Stimulated activated CD4-positive, alpha-beta T cell treated with anti-CD3 and anti-CD28 coated beads, TNF-alpha, amount 100 ng/mL, for 1 hour (primary cell): Measurements from ENCODE around the gene NR6A1.

Experiments
- DNase-seq, 3 donors: peaks; one replicate each; pipeline ENCODE4 v3.0.0-alpha.2; 2020; ENCODE audit warnings: low read depth in 3 of 3, low spot score in 1 of 3

The NR6A1 gene

DNA sequence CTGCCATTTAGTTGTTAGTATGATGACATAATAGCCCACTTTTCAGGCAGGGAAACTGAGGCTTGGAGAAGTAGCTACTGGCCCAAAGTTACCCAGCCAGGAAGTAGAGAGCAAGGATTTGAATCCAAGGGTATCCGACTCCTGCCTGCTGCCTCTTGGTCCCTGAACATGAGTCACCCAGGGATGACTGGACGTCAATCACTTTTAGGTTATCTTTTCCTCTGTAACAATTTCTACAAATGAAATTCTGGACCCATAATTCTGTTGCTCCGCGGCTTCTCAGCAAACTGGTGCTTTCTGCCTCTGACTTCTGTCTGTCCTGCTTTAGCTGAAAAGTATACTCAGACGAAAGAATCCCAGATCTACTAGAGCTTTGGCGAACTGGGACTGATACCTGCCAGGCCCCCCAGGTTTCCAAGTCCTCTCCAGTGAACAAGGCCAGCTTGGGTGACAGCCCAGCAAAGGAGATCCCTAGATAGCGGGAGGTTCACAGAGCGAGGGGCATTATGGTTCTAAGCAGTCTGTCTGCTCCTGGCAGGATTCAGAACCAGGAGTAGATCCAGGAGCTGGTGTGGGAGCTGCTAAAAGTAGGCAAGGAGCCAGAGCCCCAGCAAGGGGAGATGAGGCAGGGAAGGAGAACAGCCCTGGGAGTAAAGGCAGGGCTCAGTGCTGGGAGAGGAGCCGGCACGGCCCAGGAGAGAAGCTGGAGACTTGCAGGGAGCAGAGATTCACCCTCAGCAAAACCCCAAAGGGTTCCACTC, 26.4 kb upstream of the NR6A1 start:
- no peak for DNase-seq

DNA sequence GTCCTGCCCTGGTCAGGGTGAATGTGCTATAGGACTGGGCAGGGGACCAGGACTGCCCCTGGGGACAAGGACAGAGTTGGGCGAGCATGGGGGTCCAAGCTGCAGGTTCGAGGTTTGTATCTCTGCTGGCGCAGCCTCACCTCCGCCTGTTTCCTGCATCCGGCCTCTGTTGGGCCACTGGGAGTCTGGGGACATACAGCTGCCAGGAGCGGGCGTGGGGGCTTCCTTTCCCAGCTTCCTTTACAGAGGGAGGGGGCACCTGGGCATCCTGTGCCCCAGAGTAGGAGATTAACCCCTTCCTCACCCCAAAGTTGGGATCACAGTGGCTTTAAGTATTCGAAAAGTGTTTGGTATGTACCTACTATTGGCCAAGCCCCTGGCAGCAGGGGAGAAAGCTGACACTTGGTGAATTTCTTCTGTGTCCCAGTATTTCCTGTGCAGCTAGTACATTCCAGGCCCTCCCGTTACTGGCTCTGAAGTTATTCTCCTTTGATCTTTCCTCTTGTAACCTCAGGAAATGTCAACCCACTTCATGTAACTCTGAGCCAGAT, 24.8 kb upstream of the NR6A1 start:
- DNase-seq: no peak

DNA sequence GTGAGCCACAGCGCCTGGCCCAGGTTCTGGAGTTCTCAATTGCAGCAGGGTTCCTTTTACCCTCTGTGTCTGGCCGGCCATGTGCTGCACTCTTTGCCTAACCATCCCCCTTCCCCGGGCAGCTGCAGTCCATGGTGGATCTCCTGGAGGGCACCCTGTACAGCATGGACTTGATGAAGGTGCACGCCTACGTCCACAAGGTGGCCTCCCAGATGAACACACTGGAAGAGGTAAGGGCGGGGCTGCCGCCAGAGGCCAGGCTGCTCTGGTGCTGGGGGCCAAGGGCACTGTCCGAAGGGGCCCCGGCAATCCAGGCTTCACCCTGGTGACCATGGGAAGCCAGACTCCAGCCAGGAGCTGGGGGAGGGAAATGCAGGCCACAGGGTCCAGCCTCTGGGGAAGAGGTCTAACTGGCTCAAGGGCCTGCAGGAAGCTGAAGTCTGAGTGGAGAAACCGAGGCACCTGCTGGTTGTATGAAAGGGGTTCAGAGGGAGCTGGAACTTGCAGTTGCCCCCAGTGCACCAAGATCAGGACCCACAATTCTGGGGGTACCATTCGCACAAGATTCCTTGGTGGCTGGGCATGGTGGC, 23.9 kb upstream of the NR6A1 start:
- DNase-seq: no peak

DNA sequence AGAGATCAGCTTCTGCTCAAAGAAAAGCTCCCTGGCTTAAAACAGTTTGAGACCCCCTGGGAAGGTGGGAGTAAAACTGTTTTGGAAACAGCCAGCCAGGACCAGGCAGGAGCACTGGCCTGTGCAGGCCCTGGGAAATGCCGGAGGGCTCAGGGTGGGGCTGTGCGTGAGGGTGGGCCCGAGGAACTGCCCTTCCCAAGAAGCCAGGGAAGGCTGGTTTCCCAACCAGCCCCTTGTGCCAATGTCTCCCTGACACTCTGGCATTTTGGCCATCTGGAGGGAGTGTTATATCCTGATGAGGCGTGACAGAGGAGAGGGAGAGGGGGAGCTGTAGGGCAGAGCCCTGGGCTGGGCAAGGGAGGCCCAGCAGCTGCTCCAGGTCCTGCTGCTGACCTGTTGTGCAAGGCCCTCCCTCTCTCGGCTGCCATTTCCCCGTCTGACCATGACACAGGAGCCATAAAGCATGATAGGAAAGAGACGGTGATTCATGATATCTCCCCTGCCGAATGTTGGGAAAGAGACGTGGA, 22.0 kb upstream of the NR6A1 start:
- no peak for DNase-seq

DNA sequence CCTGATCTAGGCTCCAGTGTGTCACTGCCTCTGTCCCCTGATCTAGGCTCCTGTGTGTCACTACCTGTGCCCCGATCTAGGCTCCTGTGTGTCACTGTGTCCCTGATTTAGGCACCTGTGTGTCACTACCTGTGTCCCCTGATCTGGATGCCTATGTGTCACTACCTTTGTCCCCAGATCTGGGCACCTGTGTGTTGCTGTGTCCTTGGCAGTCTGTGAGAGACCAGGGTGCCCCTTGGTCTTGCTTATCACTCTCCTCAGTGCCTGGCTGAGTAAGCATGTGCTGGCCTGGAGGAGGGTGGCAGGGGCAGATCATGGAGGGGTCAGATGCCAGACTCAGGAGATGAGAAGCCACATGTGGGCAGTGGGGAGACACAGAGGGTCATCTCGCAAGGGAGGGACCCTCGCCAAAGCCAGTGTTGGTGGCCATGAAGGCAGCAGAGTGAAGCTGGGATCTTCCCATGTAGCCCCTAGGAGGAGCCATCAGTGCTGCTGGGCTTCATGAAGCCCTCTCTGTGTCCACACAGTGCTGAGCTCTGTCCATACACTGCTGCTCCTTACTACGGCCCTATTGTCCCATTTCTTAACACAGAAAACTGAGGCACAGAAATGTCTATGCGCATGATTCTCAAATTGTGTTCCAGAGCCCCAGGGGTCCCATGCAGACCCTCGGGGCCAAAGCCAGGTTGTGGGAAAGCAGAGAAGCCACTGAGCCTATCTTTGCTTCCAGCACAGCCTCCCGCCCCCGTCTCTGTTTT, 21.3 kb upstream of the NR6A1 start:
- DNase-seq: no peak

DNA sequence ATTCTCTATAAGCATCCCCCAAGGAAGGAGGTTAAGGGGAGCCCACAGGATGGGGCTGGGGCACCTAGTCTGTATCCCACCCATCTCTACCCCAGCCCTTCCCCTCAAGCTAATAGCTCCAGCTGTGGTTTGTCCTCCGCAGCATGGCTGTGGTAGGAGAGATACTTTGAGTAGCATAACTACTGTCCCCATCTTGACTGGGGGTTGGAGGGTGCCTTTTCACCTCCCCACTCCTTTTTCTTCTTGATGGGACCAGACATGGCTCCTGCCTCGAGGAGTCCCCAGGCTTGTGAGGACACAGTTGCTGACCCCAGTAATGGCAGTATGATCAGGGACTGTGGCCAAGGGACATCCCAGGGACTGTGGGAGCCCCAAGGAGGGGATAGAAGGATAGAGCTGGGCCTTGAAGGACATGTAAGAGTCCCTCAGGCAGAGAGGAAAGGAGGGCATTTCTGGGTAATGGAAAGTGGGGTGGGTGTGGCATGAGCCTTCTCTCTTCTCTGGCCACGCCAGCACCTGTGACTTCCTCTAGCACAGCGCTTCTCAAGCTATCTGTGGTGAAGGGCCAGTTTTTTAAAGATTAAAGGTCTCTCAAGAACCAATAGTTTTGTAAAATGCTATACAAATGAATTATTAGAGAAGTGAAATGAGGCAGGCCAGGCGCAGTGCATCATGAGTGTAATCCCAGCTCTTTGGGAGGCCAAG, 19.8 kb upstream of the NR6A1 start:
- no peak for DNase-seq

DNA sequence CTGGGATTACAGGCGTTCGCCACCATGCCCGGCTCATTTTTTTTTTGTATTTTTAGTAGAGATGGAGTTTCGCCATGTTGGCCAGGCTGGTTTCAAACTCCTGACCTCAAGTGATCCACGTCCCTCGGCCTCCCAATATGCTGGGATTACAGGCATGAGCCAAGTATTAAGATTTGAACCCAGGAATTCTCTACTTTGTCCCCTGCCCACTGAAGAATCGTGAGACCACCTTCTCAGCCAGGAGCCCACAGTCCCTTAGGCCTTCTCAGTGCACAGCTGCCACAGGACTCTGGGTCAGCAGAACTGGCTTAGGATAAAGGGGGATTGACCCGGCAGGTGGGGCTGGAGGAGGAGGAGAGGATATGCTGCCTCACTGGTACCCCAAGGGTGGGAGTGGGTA, 19.2 kb upstream of the NR6A1 start:
- DNase-seq: no peak

DNA sequence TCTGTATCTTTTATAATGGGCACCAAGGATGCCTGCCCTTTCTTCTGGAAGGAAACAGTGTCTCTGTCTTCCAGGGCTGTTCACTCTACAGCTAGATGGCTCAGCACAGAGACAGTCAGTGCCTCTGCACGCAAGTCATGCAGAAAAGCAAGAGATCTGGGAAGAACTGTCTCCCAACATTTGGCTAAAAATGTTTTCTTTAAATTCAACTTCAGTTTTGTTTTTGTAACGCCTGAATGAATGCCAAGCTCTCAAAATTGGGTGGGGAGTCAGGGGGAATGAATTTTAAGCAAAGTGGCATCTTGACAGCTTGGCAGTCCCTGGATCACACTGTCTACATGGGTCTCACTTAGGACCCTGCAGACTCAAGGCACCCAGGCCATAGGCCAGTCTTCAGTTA, 18.4 kb upstream of the NR6A1 start:
- no peak for DNase-seq

DNA sequence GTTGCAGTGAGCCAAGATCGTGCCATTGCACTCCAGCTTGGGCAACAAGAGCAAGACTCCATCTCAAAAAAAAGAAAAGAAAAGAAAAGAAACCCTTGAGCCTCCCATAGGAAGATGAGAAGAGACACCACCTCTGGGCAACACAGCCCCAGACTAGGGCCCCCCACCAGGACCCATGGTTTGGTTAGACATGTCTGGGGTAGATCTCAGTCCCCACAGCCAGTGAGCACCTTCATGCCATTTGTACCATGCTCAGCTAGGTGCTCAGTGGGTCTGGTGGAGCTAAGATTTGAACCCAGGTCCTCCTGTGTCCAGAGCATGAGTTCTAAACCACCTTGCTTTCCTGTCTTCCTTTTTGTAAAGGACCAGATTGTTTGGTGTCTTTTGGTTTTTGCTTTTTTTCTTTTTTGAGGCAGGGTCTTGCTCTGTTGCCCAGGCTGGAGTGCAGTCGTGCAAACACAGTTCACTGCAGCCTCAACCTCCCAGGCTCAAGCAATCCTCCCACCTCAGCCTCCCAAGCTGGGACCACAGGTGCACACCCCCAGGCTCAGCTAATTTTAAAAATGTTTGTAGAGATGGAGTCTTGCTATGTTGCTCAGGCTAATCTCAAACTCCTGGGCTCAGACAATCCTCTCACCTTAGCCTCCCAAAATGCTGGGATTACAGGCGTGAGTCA, 17.6 kb upstream of the NR6A1 start:
- no peak for DNase-seq

DNA sequence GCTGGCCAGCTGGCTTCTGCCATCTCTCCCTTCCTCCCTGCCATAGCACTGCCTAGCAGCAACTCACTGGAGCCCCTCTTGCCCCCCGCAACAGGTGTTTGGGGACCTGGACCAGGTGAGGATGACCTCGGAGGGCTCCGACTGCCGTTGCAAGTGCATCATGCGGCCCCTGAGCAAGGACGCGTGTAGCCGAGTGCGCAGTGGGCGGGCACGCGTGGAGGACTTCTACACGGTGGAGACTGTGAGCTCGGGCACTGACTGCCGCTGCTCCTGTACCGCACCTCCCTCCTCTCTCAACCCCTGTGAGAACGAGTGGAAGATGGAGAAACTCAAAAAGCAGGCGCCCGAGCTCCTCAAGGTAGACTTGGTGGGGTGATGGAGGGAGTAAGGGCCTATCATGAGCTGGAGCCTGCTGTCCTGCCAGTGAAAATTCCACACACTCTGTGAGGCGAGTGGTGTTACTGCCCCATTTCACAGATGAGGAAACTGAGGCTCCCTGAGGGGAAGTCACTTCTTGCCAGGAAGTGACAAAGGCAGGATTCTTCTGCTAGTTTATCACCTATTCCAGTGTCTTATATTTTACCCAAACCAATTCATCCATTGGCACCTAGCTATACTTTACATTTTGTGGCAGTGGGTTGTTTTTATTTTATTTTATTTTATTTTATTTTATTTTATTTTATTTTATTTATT, 15.9 kb upstream of the NR6A1 start:
- DNase-seq: no peak

DNA sequence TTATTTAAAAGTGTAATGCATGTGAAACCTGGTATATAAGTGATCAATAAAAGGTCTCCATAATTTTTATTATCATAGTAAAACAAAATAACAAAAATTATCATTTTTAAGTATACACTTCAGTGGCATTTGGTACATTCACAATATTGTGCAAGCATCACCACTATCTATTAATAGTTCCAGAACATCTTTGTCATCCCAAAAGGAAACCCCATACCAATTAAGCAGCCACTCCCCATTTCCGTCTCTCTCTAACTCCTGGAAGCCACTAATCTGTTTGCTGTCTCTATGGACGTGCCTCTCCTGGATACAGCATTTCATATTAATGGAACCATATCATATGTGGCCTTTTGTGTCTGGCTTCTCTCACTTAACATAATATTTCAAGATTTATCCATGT, 13.4 kb upstream of the NR6A1 start:
- no peak for DNase-seq

DNA sequence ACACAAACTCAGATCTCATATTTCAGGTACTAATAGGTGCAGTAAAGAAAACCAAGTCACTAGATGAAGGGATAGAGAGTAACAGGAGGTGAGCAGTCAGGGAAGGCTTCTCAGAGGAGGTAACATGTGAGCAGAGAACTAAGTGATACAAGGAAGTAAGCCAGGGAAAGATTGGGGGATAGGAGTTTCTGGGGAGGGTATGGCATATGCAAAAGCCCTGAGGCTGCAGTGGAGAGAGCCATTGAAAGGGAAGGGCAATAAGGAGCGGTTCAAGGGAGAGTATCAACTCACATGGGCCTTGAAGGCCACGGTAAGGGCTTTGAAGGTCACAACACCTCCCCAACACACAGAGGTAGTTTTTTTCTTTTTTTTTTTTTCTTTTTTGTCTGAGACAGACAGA, 12.7 kb upstream of the NR6A1 start:
- DNase-seq: no peak

DNA sequence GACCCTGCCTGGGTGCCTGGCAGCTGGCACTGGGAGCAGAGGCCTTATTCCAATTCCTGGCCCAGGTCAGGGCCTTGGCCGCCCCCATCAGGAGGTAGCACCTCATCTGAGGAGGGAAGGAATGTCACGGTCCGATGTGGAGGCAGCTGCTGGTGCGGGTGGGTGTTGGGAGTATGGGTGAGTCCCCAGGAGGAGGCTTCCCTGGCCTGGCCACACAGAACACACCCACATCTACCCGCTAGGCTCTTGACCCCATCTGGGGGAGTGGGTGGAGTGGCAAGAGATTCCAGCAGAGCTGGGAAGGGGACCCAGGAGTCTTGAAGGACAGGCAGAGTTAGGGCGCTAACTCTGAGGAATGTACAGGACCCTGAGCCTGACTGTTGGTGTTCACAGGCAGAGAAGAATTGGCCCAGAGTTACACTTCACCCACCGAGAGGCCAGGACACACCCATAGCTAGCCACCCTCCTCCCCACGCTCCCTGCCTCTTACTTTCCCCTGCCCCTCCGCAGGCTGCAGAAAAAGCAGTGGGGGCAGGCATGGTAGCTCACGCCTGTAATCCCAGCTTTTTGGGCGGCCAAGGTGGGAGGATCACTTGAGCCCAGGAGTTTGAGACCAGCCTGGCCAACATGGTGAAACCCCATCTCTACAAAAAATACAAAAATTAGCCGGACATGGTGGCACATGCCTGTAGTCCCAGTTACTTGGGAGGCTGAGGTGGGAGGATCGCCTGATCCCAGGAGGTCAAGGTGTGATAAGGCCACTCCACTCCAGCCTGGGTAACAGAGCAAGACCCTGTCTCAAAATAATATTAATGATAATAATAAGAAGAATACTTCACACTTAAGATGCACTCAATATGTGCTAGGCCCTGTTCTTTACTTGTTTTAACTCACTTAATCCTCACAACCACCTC, 11.8 kb upstream of the NR6A1 start:
- no peak for DNase-seq

DNA sequence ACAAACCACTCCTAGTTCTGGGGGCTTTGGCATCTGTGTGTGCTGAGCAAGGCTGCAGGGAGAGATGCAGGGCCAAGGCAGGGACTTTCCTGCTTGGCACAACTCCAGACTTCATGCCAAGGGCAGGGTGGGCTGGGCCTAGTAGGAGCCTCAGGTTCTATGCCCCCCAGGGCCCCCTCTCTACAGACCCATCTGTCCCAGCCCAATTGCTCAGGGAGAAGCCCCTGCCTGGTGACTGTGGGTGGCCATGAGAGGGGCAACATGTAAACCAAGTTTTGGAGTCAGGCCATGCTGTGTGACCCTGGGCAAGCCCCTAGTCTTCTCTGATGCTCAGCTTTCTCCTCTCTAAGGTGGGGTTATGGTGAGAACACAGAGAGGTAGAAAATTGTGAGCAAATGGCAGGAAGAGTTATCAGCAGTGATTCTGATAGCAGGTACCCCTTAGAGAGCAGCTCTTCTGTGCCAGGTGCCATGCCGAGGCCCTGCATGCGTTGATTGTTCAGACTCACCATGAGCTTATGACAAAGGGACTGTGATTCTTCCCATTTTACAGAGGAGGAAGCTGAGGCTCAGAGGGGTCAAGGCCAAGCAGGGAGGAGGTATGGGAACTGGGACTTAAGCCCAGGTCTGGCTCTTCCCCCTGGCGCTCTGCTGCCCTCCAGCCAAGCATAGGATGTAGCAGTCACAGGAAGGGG, 11.0 kb upstream of the NR6A1 start:
- no peak for DNase-seq

DNA sequence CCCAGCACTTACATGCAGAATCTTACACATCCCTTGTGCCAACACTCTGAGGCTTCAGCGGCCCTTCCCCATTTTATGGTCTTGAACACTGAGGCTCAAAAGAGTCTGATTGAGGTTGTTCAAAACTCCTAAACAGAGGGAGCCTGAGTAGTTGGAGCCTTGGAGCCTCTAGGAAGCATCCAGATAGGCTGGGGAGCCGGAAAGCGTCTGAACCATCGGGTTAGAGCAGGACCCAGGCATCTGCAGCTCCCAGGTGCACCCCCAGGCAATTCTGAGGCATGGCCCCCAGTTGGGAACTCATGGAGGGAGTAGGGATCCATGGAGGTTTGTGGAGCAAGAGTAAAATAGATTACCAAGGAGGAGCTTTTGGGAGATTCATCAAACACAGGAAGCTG, 9.6 kb upstream of the NR6A1 start:
- DNase-seq: no peak

DNA sequence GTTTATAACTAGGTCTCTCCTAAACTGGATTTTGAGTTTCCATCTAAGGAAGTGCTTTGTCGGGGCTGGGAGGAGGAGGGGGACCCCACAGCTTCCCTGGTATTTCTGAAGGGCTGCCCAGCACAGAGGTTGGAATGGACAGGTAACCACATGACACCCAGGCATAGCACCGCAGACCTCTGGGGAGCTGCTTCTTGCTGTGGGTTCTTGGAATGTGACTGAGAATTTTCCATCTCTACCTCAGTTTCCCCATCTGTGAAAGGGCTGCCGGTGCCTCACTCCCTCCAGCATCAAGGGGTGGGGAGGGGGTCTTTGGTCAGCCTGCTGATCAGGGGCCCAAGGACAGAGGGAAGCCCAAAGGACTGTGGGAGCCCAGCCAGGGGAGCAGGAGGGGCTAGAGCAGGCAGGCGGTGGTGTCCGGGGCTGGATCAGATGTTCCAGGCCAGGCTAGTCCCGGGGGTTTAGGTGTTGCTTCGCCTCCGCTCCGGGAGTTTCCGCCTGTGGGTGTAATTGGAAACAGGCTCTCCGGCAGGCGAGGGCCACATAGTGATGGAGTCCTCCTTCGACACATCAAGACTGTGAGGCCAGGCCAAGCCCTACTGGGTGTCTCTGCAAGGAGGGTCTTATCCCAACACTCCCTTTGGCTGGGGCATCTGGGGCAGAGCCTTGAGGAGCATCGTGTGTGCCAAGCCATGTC, 9.1 kb upstream of the NR6A1 start:
- no peak for DNase-seq

DNA sequence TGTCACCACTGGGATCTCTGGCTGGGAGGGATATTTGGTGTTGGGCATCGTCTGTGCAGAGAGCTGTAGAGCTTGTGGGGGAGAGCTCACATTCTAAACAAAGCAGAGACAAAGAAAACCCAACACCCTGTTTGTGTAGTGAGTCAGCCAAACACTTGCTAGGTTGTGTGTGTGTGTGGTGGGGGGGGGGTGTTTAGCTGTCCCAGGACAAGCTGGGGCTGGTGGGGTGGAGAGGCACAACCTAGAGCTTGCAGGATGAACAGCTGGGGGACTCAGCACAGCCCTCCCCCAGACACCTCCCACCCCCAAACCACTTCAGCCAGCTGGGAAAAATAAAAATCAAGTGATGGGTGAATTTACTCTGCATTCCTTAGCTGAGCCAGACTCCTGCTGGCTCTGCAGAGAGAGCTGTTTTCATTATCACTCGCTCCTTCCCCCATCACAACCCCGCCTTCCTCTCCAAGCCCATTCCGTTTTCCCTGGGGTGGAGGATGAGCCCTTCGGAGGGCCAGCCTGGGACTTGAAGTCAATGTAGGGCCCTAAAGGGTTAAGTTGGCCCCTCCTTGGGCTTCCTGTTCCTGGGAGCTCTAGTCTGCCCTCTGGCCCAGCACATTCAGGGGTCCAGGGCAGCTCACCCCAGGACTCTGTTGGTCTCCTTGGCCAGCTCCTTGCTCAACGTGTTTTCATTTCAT, 8.4 kb upstream of the NR6A1 start:
- no peak for DNase-seq
